NB4 (cell line): ENCODE measurements around the gene NRP1.

Experiments used
- MYC ChIP-seq: IDR thresholded peaks from 2 replicates; pipeline ENCODE4 v1.6.1; 2011; ENCODE audit warnings: low read depth, low read length
- POLR2A ChIP-seq: IDR thresholded peaks from 2 replicates; pipeline ENCODE4 v1.6.1; 2011; ENCODE audit warnings: mild to moderate bottlenecking; ENCODE audit not compliant: insufficient read length; ENCODE audit errors: extremely low read depth
- TF ChIP-seq, protein P1 (sequence below): IDR thresholded peaks from one replicate; pipeline ENCODE4 v1.5.1; 2012; ENCODE audit warnings: low read depth, low read length
- TF ChIP-seq, protein P2 (sequence below): IDR thresholded peaks from 2 replicates; pipeline ENCODE4 v1.6.1; 2011; ENCODE audit warnings: low read depth, low read length

GRCh38 chr10:33349268-33349667 is 14.8 kb upstream of the NRP1 start:
- TF ChIP-seq, protein P1, sequence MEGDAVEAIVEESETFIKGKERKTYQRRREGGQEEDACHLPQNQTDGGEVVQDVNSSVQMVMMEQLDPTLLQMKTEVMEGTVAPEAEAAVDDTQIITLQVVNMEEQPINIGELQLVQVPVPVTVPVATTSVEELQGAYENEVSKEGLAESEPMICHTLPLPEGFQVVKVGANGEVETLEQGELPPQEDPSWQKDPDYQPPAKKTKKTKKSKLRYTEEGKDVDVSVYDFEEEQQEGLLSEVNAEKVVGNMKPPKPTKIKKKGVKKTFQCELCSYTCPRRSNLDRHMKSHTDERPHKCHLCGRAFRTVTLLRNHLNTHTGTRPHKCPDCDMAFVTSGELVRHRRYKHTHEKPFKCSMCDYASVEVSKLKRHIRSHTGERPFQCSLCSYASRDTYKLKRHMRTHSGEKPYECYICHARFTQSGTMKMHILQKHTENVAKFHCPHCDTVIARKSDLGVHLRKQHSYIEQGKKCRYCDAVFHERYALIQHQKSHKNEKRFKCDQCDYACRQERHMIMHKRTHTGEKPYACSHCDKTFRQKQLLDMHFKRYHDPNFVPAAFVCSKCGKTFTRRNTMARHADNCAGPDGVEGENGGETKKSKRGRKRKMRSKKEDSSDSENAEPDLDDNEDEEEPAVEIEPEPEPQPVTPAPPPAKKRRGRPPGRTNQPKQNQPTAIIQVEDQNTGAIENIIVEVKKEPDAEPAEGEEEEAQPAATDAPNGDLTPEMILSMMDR = no peak
- TF ChIP-seq POLR2A = no peak
- no peak for TF ChIP-seq MYC
- TF ChIP-seq, protein P2, sequence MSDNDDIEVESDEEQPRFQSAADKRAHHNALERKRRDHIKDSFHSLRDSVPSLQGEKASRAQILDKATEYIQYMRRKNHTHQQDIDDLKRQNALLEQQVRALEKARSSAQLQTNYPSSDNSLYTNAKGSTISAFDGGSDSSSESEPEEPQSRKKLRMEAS = no peak
